Astrocyte of the cerebellum (primary cell): ENCODE results near the gene ASXL3.

Experiments
- DNase-seq: peaks from one replicate; pipeline ENCODE4 v3.0.0-alpha.2; 2011; ENCODE audit warnings: low read depth
- H3K4me3 ChIP-seq: 2 replicates; pipeline ENCODE4 v1.5.1; 2011; ENCODE audit warnings: mild to moderate bottlenecking, low read depth, low read length, moderate library complexity
- in situ Hi-C: cut with HindIII; loops from 2 replicates; pipeline ENCODE4 v1.10.0; 2017; ENCODE audit warnings: low sequenced_read_pairs
- TF ChIP-seq, protein P1 (sequence below): IDR thresholded peaks from 2 replicates; pipeline ENCODE4 v1.5.1; 2012; ENCODE audit warnings: low read length, low read depth, moderate library complexity, mild to moderate bottlenecking; ENCODE audit errors: missing control alignments

The ASXL3 gene

DNA sequence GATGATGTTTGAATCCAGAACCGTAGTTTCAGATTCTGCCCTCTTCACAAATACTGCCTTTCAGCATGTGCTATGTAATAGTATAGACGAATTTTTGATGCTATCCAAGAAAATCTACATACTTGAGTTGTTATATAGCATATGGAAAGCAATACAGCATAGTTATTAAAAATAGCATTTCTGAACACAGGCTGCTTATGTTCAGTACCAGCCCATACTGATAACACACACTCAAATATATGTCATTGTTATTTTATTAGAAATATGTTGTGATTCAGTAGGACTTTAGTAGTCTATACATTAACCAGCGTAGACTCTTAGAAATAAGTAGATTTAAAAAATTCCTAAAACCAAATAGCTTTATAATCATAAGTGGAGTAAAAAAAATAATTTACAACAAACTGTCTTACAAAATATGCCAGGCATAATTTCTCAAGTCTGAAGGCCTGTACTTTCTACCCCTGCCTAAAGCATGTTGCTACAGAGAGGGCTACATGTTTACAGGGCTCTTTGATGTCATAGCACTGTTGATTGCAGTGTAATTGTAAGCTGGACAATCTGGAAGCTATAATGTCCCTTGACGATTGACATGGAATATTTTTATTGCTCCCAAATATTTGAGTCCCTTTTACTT is 86.3 kb downstream of the ASXL3 start:
- DNase-seq = no peak
- TF ChIP-seq, protein P1, sequence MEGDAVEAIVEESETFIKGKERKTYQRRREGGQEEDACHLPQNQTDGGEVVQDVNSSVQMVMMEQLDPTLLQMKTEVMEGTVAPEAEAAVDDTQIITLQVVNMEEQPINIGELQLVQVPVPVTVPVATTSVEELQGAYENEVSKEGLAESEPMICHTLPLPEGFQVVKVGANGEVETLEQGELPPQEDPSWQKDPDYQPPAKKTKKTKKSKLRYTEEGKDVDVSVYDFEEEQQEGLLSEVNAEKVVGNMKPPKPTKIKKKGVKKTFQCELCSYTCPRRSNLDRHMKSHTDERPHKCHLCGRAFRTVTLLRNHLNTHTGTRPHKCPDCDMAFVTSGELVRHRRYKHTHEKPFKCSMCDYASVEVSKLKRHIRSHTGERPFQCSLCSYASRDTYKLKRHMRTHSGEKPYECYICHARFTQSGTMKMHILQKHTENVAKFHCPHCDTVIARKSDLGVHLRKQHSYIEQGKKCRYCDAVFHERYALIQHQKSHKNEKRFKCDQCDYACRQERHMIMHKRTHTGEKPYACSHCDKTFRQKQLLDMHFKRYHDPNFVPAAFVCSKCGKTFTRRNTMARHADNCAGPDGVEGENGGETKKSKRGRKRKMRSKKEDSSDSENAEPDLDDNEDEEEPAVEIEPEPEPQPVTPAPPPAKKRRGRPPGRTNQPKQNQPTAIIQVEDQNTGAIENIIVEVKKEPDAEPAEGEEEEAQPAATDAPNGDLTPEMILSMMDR = no peak
- in situ Hi-C loops = no loop called here
- no peak overlapping the region for H3K4me3 ChIP-seq

DNA sequence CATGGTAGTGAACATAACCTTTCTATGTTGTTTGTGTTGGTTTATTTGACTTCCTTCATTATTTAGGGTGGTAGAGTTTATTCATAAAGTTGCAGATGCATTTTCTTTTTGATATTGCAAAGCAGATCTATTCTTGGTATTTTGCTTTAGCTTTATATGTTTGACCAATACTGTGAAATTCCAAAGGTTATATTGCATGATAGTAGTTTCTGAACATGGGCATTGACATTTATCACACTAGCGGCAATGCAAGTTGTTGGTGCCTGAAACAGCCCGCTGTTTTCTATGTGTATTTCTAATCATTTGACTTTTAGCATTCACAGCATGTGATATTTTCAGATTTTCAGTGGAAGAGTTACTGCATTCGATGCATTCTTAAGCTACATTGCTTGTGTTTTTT is 87.2 kb downstream of the ASXL3 start:
- H3K4me3 ChIP-seq = no peak overlapping the region
- in situ Hi-C loops = no loop called here
- no peak for DNase-seq
- TF ChIP-seq, protein P1 = no peak

GRCh38 chr18:33665641-33666040 is 87.6 kb downstream of the ASXL3 start:
- TF ChIP-seq, protein P1 = no peak
- no peak for DNase-seq
- in situ Hi-C loops = no loop called here
- H3K4me3 ChIP-seq = no peak overlapping the region

DNA sequence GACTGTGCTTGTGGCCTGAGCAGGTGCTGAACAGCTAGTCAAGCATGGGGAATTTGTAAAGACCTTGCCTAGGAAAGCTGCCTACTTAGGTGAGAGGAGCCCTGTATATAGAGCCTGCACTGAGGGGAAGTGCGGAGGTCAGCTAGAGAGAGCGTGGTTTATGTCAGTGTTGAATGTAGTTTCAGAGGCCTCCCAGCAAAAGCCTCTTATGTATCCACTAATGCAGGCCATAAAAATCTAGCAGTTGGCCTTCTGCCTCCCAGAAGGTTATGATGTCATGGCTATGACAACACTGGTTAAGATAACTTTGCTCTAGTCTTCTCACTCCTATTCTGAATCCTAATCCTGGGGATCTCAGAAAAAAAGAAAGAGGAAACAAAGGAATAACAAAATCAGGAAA is 88.9 kb downstream of the ASXL3 start:
- in situ Hi-C loops = no loop called here
- no peak overlapping the region for H3K4me3 ChIP-seq
- no peak for DNase-seq
- TF ChIP-seq, protein P1 = no peak

- TF ChIP-seq, protein P1 = no peak
- H3K4me3 ChIP-seq = no peak overlapping the region
- no peak for DNase-seq
- in situ Hi-C loops = no loop called here
Measured at GRCh38 chr18:33669589-33669988, 91.6 kb downstream of the ASXL3 start.

GRCh38 chr18:33670029-33670428 is 92.0 kb downstream of the ASXL3 start:
- DNase-seq = no peak
- no peak overlapping the region for H3K4me3 ChIP-seq
- TF ChIP-seq, protein P1 = no peak
- in situ Hi-C loops = no loop called here
